OCI-LY7 (cell line): Measurements from ENCODE around the gene AAK1.

Experiments used
- CTCF ChIP-seq: fragments of 200-600 bp; sonication (generic); conservative IDR thresholded peaks from 2 replicates; pipeline ENCODE4 v1.5.1; 2014; ENCODE audit warnings: mild to moderate bottlenecking, antibody characterized with exemption, low read length, moderate library complexity, mixed read lengths
- EZH2phosphoT487 ChIP-seq: fragments of 200-600 bp; sonication (generic); IDR thresholded peaks from 2 replicates; pipeline ENCODE4 v1.6.1; 2018; ENCODE audit warnings: low read depth, borderline replicate concordance, mild to moderate bottlenecking, mixed run types, antibody characterized with exemption, low read length, moderate library complexity, mixed read lengths

DNA sequence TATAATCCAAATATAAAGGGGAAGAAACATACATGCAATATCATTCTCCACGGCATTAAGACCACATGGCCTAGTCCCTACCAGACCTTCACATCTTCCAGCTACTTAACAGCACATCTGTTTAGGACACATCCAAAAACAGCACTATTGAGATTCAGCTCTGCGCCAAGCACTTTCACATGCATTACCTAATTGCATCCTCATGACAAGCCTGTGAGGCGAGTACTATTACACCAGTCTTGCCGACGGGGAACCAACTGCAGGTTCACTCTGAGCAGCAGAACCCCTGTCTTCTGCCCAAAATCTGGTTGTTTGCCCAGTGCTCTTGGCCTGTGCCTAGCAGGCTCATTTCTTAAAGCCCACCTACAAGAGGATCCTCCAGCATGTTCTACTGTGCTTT, 66.7 kb downstream of the AAK1 start:
- no peak for TF ChIP-seq CTCF
- no peak for TF ChIP-seq EZH2phosphoT487
